SK-N-SH (cell line): ENCODE data around the gene LMAN1L. TPM values are rescaled to one million over a fixed set of nuclear protein-coding genes. Genes with fewer than 3 reads are reported as not detected.
A peak's percentile ranks its signal among the peaks of the same experiment; 100 is the strongest.

Experiments
- CTCF ChIA-PET: fragments of 300-600, 350-600 bp; formaldehyde crosslinking; extraction: SDS; loops from one replicate; lab custom pipeline; 2021; lab: Yijun Ruan, JAX
- POLR2A ChIA-PET: fragments of 350-600 bp; sonication (Branson Sonifier 250); formaldehyde crosslinking; extraction: SDS; loops from one replicate; lab custom pipeline; 2020; ENCODE audit warnings: antibody characterized with exemption, inconsistent platforms; lab: Yijun Ruan, JAX
- DNase-seq: peaks from one replicate; pipeline ENCODE4 v3.0.0; 2012
- H2AFZ ChIP-seq: fragments of 200-600 bp; sonication (generic); 2 replicates; pipeline ENCODE4 v1.8.1; 2016; ENCODE audit warnings: antibody characterized with exemption, mild to moderate bottlenecking, low read depth
- H3F3A ChIP-seq: fragments of 200-600 bp; sonication (generic); replicated peaks from 2 replicates; pipeline ENCODE3; 2016; ENCODE audit warnings: antibody characterized with exemption, mild to moderate bottlenecking; ENCODE audit not compliant: insufficient read depth
- H3K27ac ChIP-seq, 2 experiments: fragments of 200-500 bp in 1 of 2; fragments of 200-600 bp in 1 of 2; sonication (Bioruptor generic) in 1 of 2; sonication (generic), shearing (Covaris generic) in 1 of 2; 2 replicates each; pipeline versions ENCODE4 v1.5.1 to v1.6.1; 2014 to 2016; ENCODE audit warnings: low read depth in 2 of 2, inconsistent platforms in 1 of 2, low read length in 1 of 2, mild to moderate bottlenecking in 1 of 2, mixed read lengths in 1 of 2
- H3K27me3 ChIP-seq: fragments of 200-600 bp; sonication (generic), shearing (Covaris generic); 2 replicates; pipeline ENCODE4 v1.6.1; 2016; ENCODE audit warnings: mixed run types; ENCODE audit not compliant: insufficient read depth
- H3K36me3 ChIP-seq, 2 experiments: fragments of 200-500 bp in 1 of 2; fragments of 200-600 bp in 1 of 2; sonication (Bioruptor generic) in 1 of 2; sonication (generic) in 1 of 2; replicated peaks in 1 of 2; 2 replicates each; pipeline versions ENCODE3 to v1.5.1; 2014 to 2016; ENCODE audit warnings: low read length in 1 of 2, mild to moderate bottlenecking in 1 of 2; ENCODE audit not compliant: insufficient read depth in 2 of 2, control insufficient read depth in 1 of 2
- H3K4me1 ChIP-seq, 2 experiments: fragments of 200-500 bp in 1 of 2; fragments of 200-600 bp in 1 of 2; sonication (Bioruptor generic) in 1 of 2; sonication (generic), shearing (Covaris generic) in 1 of 2; 2 replicates each; pipeline versions ENCODE4 v1.5.1 to v1.6.1; 2014 to 2016; ENCODE audit warnings: low read depth in 1 of 2, low read length in 1 of 2, mixed run types in 1 of 2; ENCODE audit not compliant: insufficient read depth in 2 of 2, control insufficient read depth in 1 of 2
- H3K4me2 ChIP-seq: fragments of 200-600 bp; sonication (generic), shearing (Covaris generic); 2 replicates; pipeline ENCODE4 v1.6.1; 2017; ENCODE audit warnings: mixed run types
- H3K4me3 ChIP-seq, 2 experiments: fragments of 200-500 bp in 1 of 2; fragments of 200-600 bp in 1 of 2; sonication (Bioruptor generic) in 1 of 2; sonication (generic), shearing (Covaris generic) in 1 of 2; 2 replicates each; pipeline versions ENCODE4 v1.5.1 to v1.8.1; 2014 to 2016; ENCODE audit warnings: low read depth in 2 of 2, inconsistent platforms in 1 of 2, low read length in 1 of 2, mild to moderate bottlenecking in 1 of 2, mixed read lengths in 1 of 2, moderate library complexity in 1 of 2
- H3K79me2 ChIP-seq: fragments of 200-600 bp; sonication (generic); 2 replicates; pipeline ENCODE4 v1.8.1; 2017; ENCODE audit warnings: mild to moderate bottlenecking; ENCODE audit not compliant: insufficient read depth
- H3K9ac ChIP-seq: fragments of 200-600 bp; sonication (generic); 2 replicates; pipeline ENCODE4 v1.6.1; 2017; ENCODE audit warnings: mixed run types
- H3K9me2 ChIP-seq: fragments of 200-600 bp; sonication (generic); 2 replicates; pipeline ENCODE4 v1.6.1; 2017; ENCODE audit warnings: mixed run types
- H3K9me3 ChIP-seq: fragments of 200-600 bp; sonication (generic); 2 replicates; pipeline ENCODE4 v1.6.1; 2017; ENCODE audit warnings: mixed run types, mild to moderate bottlenecking, moderate library complexity
- H4K20me1 ChIP-seq: fragments of 200-600 bp; sonication (generic); 2 replicates; pipeline ENCODE4 v1.6.1; 2017; ENCODE audit warnings: mild to moderate bottlenecking, mixed run types; ENCODE audit not compliant: insufficient read depth
- CHD2 ChIP-seq: fragments of 150-350 bp; IDR thresholded peaks from 2 replicates; pipeline ENCODE4 v1.6.1; 2018; ENCODE audit warnings: low read length; ENCODE audit not compliant: partially characterized antibody
- ELF1 ChIP-seq: IDR thresholded peaks from 2 replicates; pipeline ENCODE4 v1.4.0; 2012
- IRF3 ChIP-seq: fragments of 150-350 bp; IDR thresholded peaks from 2 replicates; pipeline ENCODE4 v1.6.1; 2016; ENCODE audit warnings: mild to moderate bottlenecking, low read depth, low read length
- NRF1 ChIP-seq: IDR thresholded peaks from 2 replicates; pipeline ENCODE4 v1.6.1; 2012; ENCODE audit warnings: low read depth, mild to moderate bottlenecking, low read length
- POLR2AphosphoS5 ChIP-seq: IDR thresholded peaks from 2 replicates; pipeline ENCODE4 v1.6.1; 2012; ENCODE audit warnings: low read depth, low read length
- RAD21 ChIP-seq: IDR thresholded peaks from 2 replicates; pipeline ENCODE4 v1.6.1; 2012; ENCODE audit warnings: mild to moderate bottlenecking, low read length
- RCOR1 ChIP-seq: fragments of 150-350 bp; IDR thresholded peaks from 2 replicates; pipeline ENCODE4 v1.6.1; 2017; ENCODE audit warnings: antibody characterized with exemption, low read length
- RXRA ChIP-seq: IDR thresholded peaks from 2 replicates; pipeline ENCODE4 v1.4.0; 2012; ENCODE audit warnings: low read depth, mild to moderate bottlenecking, borderline replicate concordance
- TAF1 ChIP-seq: IDR thresholded peaks from 2 replicates; pipeline ENCODE4 v1.6.1; 2012; ENCODE audit warnings: low read depth, mild to moderate bottlenecking, low read length, moderate library complexity, borderline replicate concordance
- TEAD4 ChIP-seq: IDR thresholded peaks from 2 replicates; pipeline ENCODE4 v1.4.0; 2012; ENCODE audit warnings: mild to moderate bottlenecking, borderline replicate concordance; ENCODE audit not compliant: insufficient read depth
- USF1 ChIP-seq: IDR thresholded peaks from 2 replicates; pipeline ENCODE4 v1.4.0; 2012; ENCODE audit warnings: low read depth, borderline replicate concordance
- ZBTB33 ChIP-seq: IDR thresholded peaks from 2 replicates; pipeline ENCODE4 v1.4.0; 2012; ENCODE audit warnings: low read depth, borderline replicate concordance
- WGBS: methylation state at CpG from one replicate; pipeline ENCODE4 v1.1.6; 2017; ENCODE audit warnings: low lambda C conversion rate; 5-methylcytosine and 5-hydroxymethylcytosine counted together
- polyA plus RNA-seq, 3 experiments: library from polyadenylated mRNA; depleted of rRNA; stranded (reverse); fragments of >200 nt; gene quantifications; 2 replicates each; pipeline ENCODE4 v1.2.3, GENCODE V29; 2012

The LMAN1L gene
- polyA plus RNA-seq, 1 of the 3 experiments (the other 2 are of a cell fraction) = 0.02 TPM

- Histone ChIP-seq H3K36me3 (no peaks in the 10 kb centered on the region), H3K4me1 (peaks cover 0 to 4% of the 10 kb centered on the region in 2 experiments; a peak in 1 of 4 replicates), H3K79me2 (no peaks in the 10 kb centered on the region), H3K27me3 (no peaks in the 10 kb centered on the region), H3K4me3 (no peak overlapping the region), H3K9ac (no peak overlapping the region), H3K9me3 (no peaks in the 10 kb centered on the region), H3K9me2 (no peaks in the 10 kb centered on the region), H2AFZ (no peak overlapping the region), H3K4me2 (no peak overlapping the region), H4K20me1 (no peaks in the 10 kb centered on the region), H3F3A (peaks cover 5% of the 10 kb centered on the region), H3K27ac (no peak overlapping the region)
- POLR2A ChIA-PET = no interaction called here
- CTCF ChIA-PET = interaction anchor here (0.9 to 2.8 kb wide), 8 partner anchors 10 to 141 kb away, joined by 3 to 11 read pairs (median 4); no protein-coding TSS in a partner anchor
- TF ChIP-seq TEAD4 = no peak
- TF ChIP-seq RXRA = no peak
- no peak for TF ChIP-seq RCOR1
- TF ChIP-seq POLR2AphosphoS5 = no peak
- TF ChIP-seq ELF1 = no peak
- no peak for TF ChIP-seq TAF1
- TF ChIP-seq ZBTB33 = no peak
- no peak for TF ChIP-seq IRF3
- no peak for TF ChIP-seq NRF1
- no peak for TF ChIP-seq RAD21
- 83% methylated on average over 3 of the region's 3 CpGs for WGBS
- no peak for DNase-seq
Observed at GRCh38 chr15:74809956-74810355, 2.7 kb upstream of the LMAN1L start.

- ChIA-PET CTCF (interaction anchor here (0.8 to 5.6 kb wide), 8 partner anchors 11 to 180 kb away, joined by 3 to 31 read pairs (median 4); partner anchors contain the start of genes CPLX3 and CSK), POLR2A (no interaction called here)
- Histone ChIP-seq H3K27me3 (no peaks in the 10 kb centered on the region), H3K36me3 (no peaks in the 10 kb centered on the region), H3K4me2 (no peak overlapping the region), H2AFZ (no peak overlapping the region), H3K9me3 (no peaks in the 10 kb centered on the region), H3K4me3 (no peak overlapping the region), H3K9ac (no peak overlapping the region), H3K9me2 (no peaks in the 10 kb centered on the region), H3K27ac (peak overlapping the region in 1 of 2 experiments; percentile 54; a peak in 1 of 4 replicates), H3K4me1 (peaks cover 0 to 25% of the 10 kb centered on the region in 2 experiments; a peak in 1 of 4 replicates), H3F3A (no peaks in the 10 kb centered on the region), H4K20me1 (no peaks in the 10 kb centered on the region), H3K79me2 (no peaks in the 10 kb centered on the region)
- peak; percentile 53 for DNase-seq
- TF ChIP-seq CHD2 (peak; percentile 24), USF1 (no peak)
- 72% methylated on average over 10 of the region's 10 CpGs for WGBS
Observed at GRCh38 chr15:74815121-74815934, 2.7 kb downstream of the LMAN1L start.
